Natural killer cell (primary cell): ENCODE data around the gene H19. TPM values are rescaled to one million over a fixed set of nuclear protein-coding genes. Genes with fewer than 3 reads are reported as not detected.
A peak's percentile ranks its signal among the peaks of the same experiment; 100 is the strongest.

Source experiments
- ATAC-seq, 3 donors: fragments of 150-1000 bp in 2 of 3; fragments of 200-7000 bp in 1 of 3; cut with Tn5 transposase; 1 replicate in 1 of 3; 2 replicates in 2 of 3; pipeline ENCODE4 v1.10.0; 2021; ENCODE audit warnings: mild to moderate bottlenecking in 2 of 3, moderate library complexity in 2 of 3
- DNase-seq, 2 donors: peaks; one replicate each; pipeline versions ENCODE4 v3.0.0 to v3.0.0-alpha.2; 2013 to 2021; ENCODE audit warnings: mixed read lengths in 1 of 2
- H3K27ac ChIP-seq: one replicate; pipeline ENCODE4 v1.5.1; 2013; ENCODE audit warnings: mild to moderate bottlenecking, low read length
- H3K27me3 ChIP-seq: one replicate; pipeline ENCODE4 v1.6.1; 2013; ENCODE audit warnings: low read length; ENCODE audit not compliant: control insufficient read depth, insufficient read depth
- H3K36me3 ChIP-seq: one replicate; pipeline ENCODE4 v1.6.1; 2013; ENCODE audit warnings: low read length; ENCODE audit not compliant: control insufficient read depth, insufficient read depth
- H3K4me1 ChIP-seq: one replicate; pipeline ENCODE4 v1.6.1; 2013; ENCODE audit warnings: low read length; ENCODE audit not compliant: control insufficient read depth, insufficient read depth
- H3K4me3 ChIP-seq: one replicate; pipeline ENCODE4 v1.5.1; 2013; ENCODE audit warnings: low read length
- H3K9me3 ChIP-seq: one replicate; pipeline ENCODE4 v1.6.1; 2013; ENCODE audit warnings: low read length; ENCODE audit not compliant: control insufficient read depth, insufficient read depth
- H3K27ac Mint-ChIP-seq, 2 donors: one replicate each; pipeline ENCODE4 v1.8.0; 2022; ENCODE audit warnings: mild to moderate bottlenecking in 2 of 2, mixed read lengths in 2 of 2, moderate library complexity in 1 of 2
- H3K27me3 Mint-ChIP-seq, 2 donors: one replicate each; pipeline ENCODE4 v1.8.0; 2022; ENCODE audit warnings: low read depth in 2 of 2, mixed read lengths in 2 of 2
- H3K36me3 Mint-ChIP-seq: one replicate; pipeline ENCODE4 v1.8.0; 2022; ENCODE audit warnings: mixed read lengths
- H3K4me1 Mint-ChIP-seq, 2 donors: one replicate each; pipeline ENCODE4 v1.8.0; 2022; ENCODE audit warnings: mixed read lengths in 2 of 2
- H3K4me3 Mint-ChIP-seq: one replicate; pipeline ENCODE4 v1.8.0; 2022; ENCODE audit warnings: mild to moderate bottlenecking, moderate library complexity, mixed read lengths
- H3K9me3 Mint-ChIP-seq, 2 donors: one replicate each; pipeline ENCODE4 v1.8.0; 2022; ENCODE audit warnings: mixed read lengths in 2 of 2
- WGBS: methylation state at CpG from one replicate; pipeline ENCODE4 v1.1.7; 2013; ENCODE audit warnings: missing lambda C conversion rate; ENCODE audit not compliant: insufficient coverage; 5-methylcytosine and 5-hydroxymethylcytosine counted together
- intact Hi-C: fragments of 100-400 bp; cut with micrococcal nuclease; formaldehyde crosslinking; loops from one replicate; pipeline ENCODE4 v1.14.2; 2022
- total RNA-seq, 4 donors: library from RNA; stranded (reverse); fragments of 120-200 nt in 1 of 4; gene quantifications; one replicate each; pipeline versions ENCODE4 v1.2.3 to v1.2.4, GENCODE V29; 2013 to 2022
- TF ChIP-seq, protein P1 (sequence below): fragments of 200-600 bp; IDR thresholded peaks from one replicate; pipeline ENCODE4 v1.8.0; 2022; ENCODE audit warnings: antibody characterized with exemption

H19 gene
- total RNA-seq, 3 donors from 2014 or later (not counting 1 experiment from before 2014, with no cell fraction given), result not detected

DNA sequence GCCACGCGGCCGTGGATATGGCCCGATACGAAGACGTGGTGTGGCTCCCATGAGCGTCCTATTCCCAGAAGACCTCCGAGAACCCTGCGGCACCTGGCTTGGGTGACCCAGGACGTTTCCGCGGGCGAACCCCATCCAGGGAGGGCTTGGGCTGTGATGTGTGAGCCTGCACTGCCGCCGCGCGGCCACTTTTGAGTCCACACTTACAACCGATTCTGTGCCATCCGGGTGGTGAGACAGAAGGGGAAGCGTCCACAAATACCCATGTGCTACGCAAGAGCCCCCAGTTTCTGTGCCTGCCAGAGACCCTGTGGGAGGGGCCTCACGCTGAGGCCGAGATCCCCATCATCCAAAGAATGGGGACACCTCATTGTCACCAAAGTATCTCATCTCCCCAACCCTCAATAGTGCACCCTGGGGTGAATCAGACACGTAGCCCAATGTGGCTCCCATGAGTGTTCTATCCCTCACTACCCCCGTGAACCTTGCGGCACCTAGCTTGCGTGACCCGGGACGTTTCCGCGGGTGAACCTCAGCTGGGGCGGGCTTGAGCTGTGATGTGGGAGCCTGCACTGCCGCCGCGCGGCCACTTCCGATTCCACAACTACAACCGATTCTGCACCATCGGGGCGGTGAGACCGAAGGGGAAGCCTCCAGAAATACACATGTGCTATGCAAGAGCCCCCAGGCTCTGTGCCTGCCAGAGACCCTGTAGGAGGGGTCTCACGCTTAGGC, 4.6 kb upstream of the H19 start:
- no peak for DNase-seq
- H3K9me3 Mint-ChIP-seq, result no peaks in the 10 kb centered on the region
- H3K4me1 Mint-ChIP-seq, result no peaks in the 10 kb centered on the region

DNA sequence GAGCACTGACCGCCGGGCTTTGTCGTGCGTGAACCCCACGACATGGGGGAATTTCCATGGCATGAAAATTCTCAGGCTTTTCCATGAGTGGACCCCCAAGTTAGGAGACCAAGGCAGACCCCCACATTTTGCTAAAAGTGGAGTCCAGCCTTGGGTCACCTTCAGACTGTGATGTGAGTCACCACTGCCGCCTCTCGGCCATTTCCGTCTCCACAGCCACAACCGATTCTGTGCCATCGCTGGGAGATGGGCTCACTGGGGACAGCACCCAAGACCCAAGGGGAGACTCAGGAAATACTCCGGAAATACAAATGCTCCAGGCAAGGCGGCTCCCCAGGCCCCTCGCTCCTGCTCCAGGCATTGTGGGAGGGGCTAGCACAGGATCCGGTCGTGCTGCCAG, 1.2 kb upstream of the H19 start:
- Mint-ChIP-seq H3K36me3 (no peaks in the 10 kb centered on the region), H3K9me3 (no peaks in the 10 kb centered on the region), H3K27me3 (no peaks in the 10 kb centered on the region), H3K4me1 (no peaks in the 10 kb centered on the region), H3K4me3 (no peak overlapping the region), H3K27ac (no peak overlapping the region)
- Histone ChIP-seq H3K4me1 (no peaks in the 10 kb centered on the region), H3K27ac (no peak overlapping the region), H3K4me3 (no peak overlapping the region), H3K27me3 (no peaks in the 10 kb centered on the region), H3K36me3 (no peaks in the 10 kb centered on the region), H3K9me3 (no peaks in the 10 kb centered on the region)
- TF ChIP-seq, protein P1, sequence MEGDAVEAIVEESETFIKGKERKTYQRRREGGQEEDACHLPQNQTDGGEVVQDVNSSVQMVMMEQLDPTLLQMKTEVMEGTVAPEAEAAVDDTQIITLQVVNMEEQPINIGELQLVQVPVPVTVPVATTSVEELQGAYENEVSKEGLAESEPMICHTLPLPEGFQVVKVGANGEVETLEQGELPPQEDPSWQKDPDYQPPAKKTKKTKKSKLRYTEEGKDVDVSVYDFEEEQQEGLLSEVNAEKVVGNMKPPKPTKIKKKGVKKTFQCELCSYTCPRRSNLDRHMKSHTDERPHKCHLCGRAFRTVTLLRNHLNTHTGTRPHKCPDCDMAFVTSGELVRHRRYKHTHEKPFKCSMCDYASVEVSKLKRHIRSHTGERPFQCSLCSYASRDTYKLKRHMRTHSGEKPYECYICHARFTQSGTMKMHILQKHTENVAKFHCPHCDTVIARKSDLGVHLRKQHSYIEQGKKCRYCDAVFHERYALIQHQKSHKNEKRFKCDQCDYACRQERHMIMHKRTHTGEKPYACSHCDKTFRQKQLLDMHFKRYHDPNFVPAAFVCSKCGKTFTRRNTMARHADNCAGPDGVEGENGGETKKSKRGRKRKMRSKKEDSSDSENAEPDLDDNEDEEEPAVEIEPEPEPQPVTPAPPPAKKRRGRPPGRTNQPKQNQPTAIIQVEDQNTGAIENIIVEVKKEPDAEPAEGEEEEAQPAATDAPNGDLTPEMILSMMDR, result no peak
- DNase-seq (no peak), ATAC-seq (no peak)
- WGBS, result no CpG with 5 or more reads among the region's 15 CpGs
- intact Hi-C loops, result no loop called here

More for the DNA sequence above, 4.6 kb upstream of the H19 start:
- no CpG with 5 or more reads among the region's 42 CpGs for WGBS
- no peak overlapping the region for H3K27ac Mint-ChIP-seq
- no peaks in the 10 kb centered on the region for H3K27me3 ChIP-seq
- intact Hi-C loops, result no loop called here
- no peaks in the 10 kb centered on the region for H3K4me1 ChIP-seq
- peak; percentile 58 to 66 (median 59) for ATAC-seq
- H3K4me3 Mint-ChIP-seq, result no peak overlapping the region
- TF ChIP-seq, protein P1, result no peak
- no peaks in the 10 kb centered on the region for H3K9me3 ChIP-seq
- no peak overlapping the region for H3K27ac ChIP-seq
- H3K36me3 Mint-ChIP-seq, result no peaks in the 10 kb centered on the region
- no peaks in the 10 kb centered on the region for H3K36me3 ChIP-seq
- no peaks in the 10 kb centered on the region for H3K27me3 Mint-ChIP-seq
- H3K4me3 ChIP-seq, result no peak overlapping the region

DNA sequence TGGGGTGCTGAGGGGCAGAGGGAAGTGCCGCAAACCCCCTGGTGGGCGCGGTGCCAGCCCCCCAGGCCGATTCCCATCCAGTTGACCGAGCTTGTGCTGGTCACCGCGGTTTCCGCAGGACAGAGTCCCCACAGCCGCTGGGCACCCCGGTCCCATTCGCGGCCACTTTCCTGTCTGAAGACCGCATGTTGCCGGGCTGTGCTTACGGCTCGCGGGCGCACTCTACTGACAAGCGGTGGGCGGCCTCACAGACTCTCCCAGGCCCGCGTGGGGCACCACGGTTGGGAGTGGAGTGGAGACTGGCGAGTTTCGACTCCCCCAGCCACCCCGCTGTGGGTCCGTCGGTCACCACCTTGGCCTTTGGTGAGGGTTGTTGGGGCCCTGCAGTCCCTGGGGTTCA, 648 bp upstream of the H19 start:
- intact Hi-C loops, result no loop called here
- H3K27ac Mint-ChIP-seq, result no peak overlapping the region

More for the DNA sequence above, 648 bp upstream of the H19 start:
- Mint-ChIP-seq H3K9me3 (no peaks in the 10 kb centered on the region), H3K27me3 (no peaks in the 10 kb centered on the region), H3K4me1 (no peaks in the 10 kb centered on the region), H3K36me3 (no peaks in the 10 kb centered on the region), H3K4me3 (no peak overlapping the region)
- H3K27ac ChIP-seq, result no peak overlapping the region
- ATAC-seq (peak; percentile 39 to 61 (median 41)), DNase-seq (no peak)
- H3K4me1 ChIP-seq, result no peaks in the 10 kb centered on the region
- no peaks in the 10 kb centered on the region for H3K27me3 ChIP-seq
- H3K4me3 ChIP-seq, result no peak overlapping the region
- H3K36me3 ChIP-seq, result no peaks in the 10 kb centered on the region
- TF ChIP-seq, protein P1, result no peak
- no CpG with 5 or more reads among the region's 28 CpGs for WGBS
- no peaks in the 10 kb centered on the region for H3K9me3 ChIP-seq
